Measurements from ENCODE around the gene PIH1D1.

The PIH1D1 gene

GRCh38 chr19:49396738-49397505 lies 54.7 kb downstream of the PIH1D1 start:
- no peak overlapping the region for H3K4me3 ChIP-seq (ENCODE audit: low read depth, low read length)
- TF ChIP-seq POLR2A (IDR thresholded peaks at IDR 0.05; ENCODE audit: extremely low read depth, insufficient read length) (no peak), MYC (IDR thresholded peaks at IDR 0.05; ENCODE audit: low read depth, low read length) (no peak), MAX (IDR thresholded peaks at IDR 0.05; ENCODE audit: low read depth, low read length) (no peak)
- TF ChIP-seq, protein P1, sequence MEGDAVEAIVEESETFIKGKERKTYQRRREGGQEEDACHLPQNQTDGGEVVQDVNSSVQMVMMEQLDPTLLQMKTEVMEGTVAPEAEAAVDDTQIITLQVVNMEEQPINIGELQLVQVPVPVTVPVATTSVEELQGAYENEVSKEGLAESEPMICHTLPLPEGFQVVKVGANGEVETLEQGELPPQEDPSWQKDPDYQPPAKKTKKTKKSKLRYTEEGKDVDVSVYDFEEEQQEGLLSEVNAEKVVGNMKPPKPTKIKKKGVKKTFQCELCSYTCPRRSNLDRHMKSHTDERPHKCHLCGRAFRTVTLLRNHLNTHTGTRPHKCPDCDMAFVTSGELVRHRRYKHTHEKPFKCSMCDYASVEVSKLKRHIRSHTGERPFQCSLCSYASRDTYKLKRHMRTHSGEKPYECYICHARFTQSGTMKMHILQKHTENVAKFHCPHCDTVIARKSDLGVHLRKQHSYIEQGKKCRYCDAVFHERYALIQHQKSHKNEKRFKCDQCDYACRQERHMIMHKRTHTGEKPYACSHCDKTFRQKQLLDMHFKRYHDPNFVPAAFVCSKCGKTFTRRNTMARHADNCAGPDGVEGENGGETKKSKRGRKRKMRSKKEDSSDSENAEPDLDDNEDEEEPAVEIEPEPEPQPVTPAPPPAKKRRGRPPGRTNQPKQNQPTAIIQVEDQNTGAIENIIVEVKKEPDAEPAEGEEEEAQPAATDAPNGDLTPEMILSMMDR (IDR thresholded peaks at IDR 0.05; ENCODE audit: low read depth, low read length), result no peak
- no peak for DNase-seq (ENCODE audit: low read depth)
